Effector CD8-positive, alpha-beta T cell (primary cell): ENCODE data around the gene AGMO.

Source experiments
- DNase-seq: peaks from one replicate; lab custom pipeline; 2025; lab: John Stamatoyannopoulos, UW

Gene AGMO

GRCh38 chr7:15218261-15218660 lies 343.6 kb downstream of the AGMO start:
- no peak for DNase-seq

- DNase-seq, result no peak
Measured at GRCh38 chr7:15215616-15216015, 346.2 kb downstream of the AGMO start.

GRCh38 chr7:15214976-15215375 lies 346.8 kb downstream of the AGMO start:
- no peak for DNase-seq

- DNase-seq, result no peak
Measured at GRCh38 chr7:15213093-15213492, 348.7 kb downstream of the AGMO start.

GRCh38 chr7:15209429-15209828 lies 352.4 kb downstream of the AGMO start:
- DNase-seq, result no peak

GRCh38 chr7:15204421-15204820 lies 357.4 kb downstream of the AGMO start:
- DNase-seq, result no peak

- DNase-seq, result no peak
Measured at GRCh38 chr7:15199482-15199881, 362.3 kb downstream of the AGMO start.

GRCh38 chr7:15197042-15197977 lies 364.5 kb downstream of the AGMO start:
- no peak for DNase-seq

GRCh38 chr7:15178065-15178464 lies 383.8 kb downstream of the AGMO start:
- DNase-seq, result no peak

GRCh38 chr7:15176089-15176488 lies 385.7 kb downstream of the AGMO start:
- no peak for DNase-seq

- DNase-seq, result no peak
Measured at GRCh38 chr7:15175152-15175551, 386.7 kb downstream of the AGMO start.

- no peak for DNase-seq
Measured at GRCh38 chr7:15174485-15174884, 387.3 kb downstream of the AGMO start.

- no peak for DNase-seq
Measured at GRCh38 chr7:15168489-15168888, 393.3 kb downstream of the AGMO start.

GRCh38 chr7:15167912-15168311 lies 393.9 kb downstream of the AGMO start:
- no peak for DNase-seq

GRCh38 chr7:15166620-15167019 lies 395.2 kb downstream of the AGMO start:
- no peak for DNase-seq

- DNase-seq, result no peak
Measured at GRCh38 chr7:15159261-15159660, 402.6 kb downstream of the AGMO start.

GRCh38 chr7:15158141-15158810 lies 403.5 kb downstream of the AGMO start:
- DNase-seq, result no peak
